Aorta (tissue), 5 donors: ENCODE results near the gene LIX1L. TPM values are rescaled to one million over a fixed set of nuclear protein-coding genes. Genes with fewer than 3 reads are reported as not detected.

Source experiments
- ATAC-seq: fragments of 200-7000 bp; cut with Tn5 transposase; one replicate; pipeline ENCODE4 v1.9.1; 2022; ENCODE audit warnings: moderate library complexity; ENCODE audit not compliant: low FRiP score
- DNase-seq, 2 donors: peaks; one replicate each; pipeline ENCODE4 v3.0.0-alpha.2; 2020
- H3K27ac ChIP-seq, 2 donors: one replicate each; pipeline ENCODE4 v1.5.1; 2013; ENCODE audit warnings: low read length in 2 of 2, mild to moderate bottlenecking in 2 of 2, moderate library complexity in 2 of 2, control low read depth in 1 of 2, inconsistent platforms in 1 of 2, low read depth in 1 of 2
- H3K27me3 ChIP-seq, 2 donors: one replicate each; pipeline ENCODE4 v1.6.1; 2013; ENCODE audit warnings: control low read depth in 1 of 2, low read length in 1 of 2, mild to moderate bottlenecking in 1 of 2, moderate library complexity in 1 of 2; ENCODE audit not compliant: insufficient read depth in 2 of 2, control insufficient read depth in 1 of 2
- H3K36me3 ChIP-seq, 2 donors: one replicate each; pipeline ENCODE4 v1.6.1; 2013; ENCODE audit warnings: control low read depth in 1 of 2, low read length in 1 of 2, mild to moderate bottlenecking in 1 of 2; ENCODE audit not compliant: insufficient read depth in 2 of 2, control insufficient read depth in 1 of 2
- H3K4me1 ChIP-seq, 2 donors: one replicate each; pipeline ENCODE4 v1.6.1; 2013; ENCODE audit warnings: low read length in 2 of 2, control low read depth in 1 of 2, mild to moderate bottlenecking in 1 of 2, moderate library complexity in 1 of 2; ENCODE audit not compliant: insufficient read depth in 2 of 2, control insufficient read depth in 1 of 2
- H3K4me3 ChIP-seq, 2 donors: one replicate each; pipeline ENCODE4 v1.5.1; 2013; ENCODE audit warnings: low read length in 2 of 2, control low read depth in 1 of 2, mild to moderate bottlenecking in 1 of 2
- H3K9me3 ChIP-seq: one replicate; pipeline ENCODE4 v1.6.1; 2013; ENCODE audit warnings: mild to moderate bottlenecking, low read length; ENCODE audit not compliant: control insufficient read depth
- WGBS, 2 donors: extraction: QIAGEN DNeasy Blood & Tissue Kit; methylation state at CpG; one replicate each; pipeline ENCODE4 v1.1.7; 2013; 5-methylcytosine and 5-hydroxymethylcytosine counted together
- intact Hi-C, 2 donors: fragments of 100-400 bp; cut with DNase I; formaldehyde crosslinking; loops; one replicate each; pipeline versions ENCODE4 v1.14.2 to v1.15.0; 2022
- polyA plus RNA-seq, 2 donors: library from polyadenylated mRNA; stranded (reverse); fragments of 200-250 nt; gene quantifications; one replicate each; pipeline ENCODE4 v1.2.3, GENCODE V29; 2013
- total RNA-seq, 2 donors: library from RNA; stranded (reverse); fragmentation: NEBNext Ultra II Directional; extraction: Animal tissue kit (Norgen Biotek cat#: 25700); gene quantifications; one replicate each; pipeline ENCODE4 v1.2.1, GENCODE V29; 2021
- donor health status: healthy with polysubstance abuse.
- donor health status: Bipolar disorder and iron deficiency.
- donor health status: DM: no; HTN: no; CAD: no.
- donor health status: DM: no; HTN: no; CAD: no.
- donor health status: DM: yes; HTN: yes; CAD: no.

LIX1L gene
- total and polyA plus RNA-seq, 4 donors: 18.0 to 60.0 (median 41.3) TPM

- Histone ChIP-seq H3K36me3 (no peaks in the 10 kb centered on the region), H3K4me3 (no peak overlapping the region), H3K9me3 (no peaks in the 10 kb centered on the region), H3K4me1 (peaks cover 6 to 14% of the 10 kb centered on the region in 2 donors), H3K27me3 (no peaks in the 10 kb centered on the region), H3K27ac (peak overlapping the region; percentile 80 to 95)
- ATAC-seq (no peak), DNase-seq (no peak)
- WGBS, 2 donors: 87 to 88% methylated on average over 1 of the region's 1 CpG
- intact Hi-C loops: no loop called here
Measured at GRCh38 chr1:145980457-145980994, 22.7 kb upstream of the LIX1L start.

- intact Hi-C loops: loop anchor here in 1 of 2 donors (2.0 kb wide), 1 partner anchor 27 kb away; no protein-coding TSS in a partner anchor
- DNase-seq (peak in 1 of 2 donors; percentile 63), ATAC-seq (peak; percentile 2)
- WGBS, 2 donors: 19 to 23% methylated on average over 7 of the region's 7 CpGs
- Histone ChIP-seq H3K27ac (peak overlapping the region; percentile 91 to 100), H3K27me3 (no peaks in the 10 kb centered on the region), H3K4me3 (no peak overlapping the region), H3K9me3 (no peaks in the 10 kb centered on the region), H3K36me3 (peaks cover 0 to 2% of the 10 kb centered on the region in 2 donors), H3K4me1 (peaks cover 6 to 14% of the 10 kb centered on the region in 2 donors)
Measured at GRCh38 chr1:145979746-145980456, 22.1 kb upstream of the LIX1L start.

- 4 to 5% methylated on average over 9 of the region's 9 CpGs for WGBS, 2 donors
- H3K27me3 ChIP-seq: no peaks in the 10 kb centered on the region
- peaks cover 0 to 2% of the 10 kb centered on the region in 2 donors for H3K36me3 ChIP-seq
- peak; percentile 95 for ATAC-seq
- intact Hi-C loops: loop anchor here in 1 of 2 donors (2.0 kb wide), 1 partner anchor 28 kb away; no protein-coding TSS in a partner anchor
- H3K27ac ChIP-seq: peak overlapping the region; percentile 91 to 100
- DNase-seq: peak; percentile 92 to 95
- H3K4me1 ChIP-seq: peaks cover 6 to 14% of the 10 kb centered on the region in 2 donors
- H3K4me3 ChIP-seq: no peak overlapping the region
- no peaks in the 10 kb centered on the region for H3K9me3 ChIP-seq
Measured at GRCh38 chr1:145978854-145979745, 21.3 kb upstream of the LIX1L start.

GRCh38 chr1:145978471-145978853, 20.6 kb upstream of the LIX1L start:
- H3K36me3 ChIP-seq: peaks cover 0 to 2% of the 10 kb centered on the region in 2 donors
- H3K4me1 ChIP-seq: peaks cover 6 to 14% of the 10 kb centered on the region in 2 donors
- no peak overlapping the region for H3K4me3 ChIP-seq
- peak overlapping the region; percentile 88 to 100 for H3K27ac ChIP-seq
- intact Hi-C loops: loop anchor here in 1 of 2 donors (2.0 kb wide), 1 partner anchor 28 kb away; no protein-coding TSS in a partner anchor
- no peaks in the 10 kb centered on the region for H3K27me3 ChIP-seq
- ATAC-seq: no peak
- no peak for DNase-seq
- H3K9me3 ChIP-seq: no peaks in the 10 kb centered on the region

GRCh38 chr1:145977486-145978470, 20.0 kb upstream of the LIX1L start:
- WGBS, 2 donors: 15% methylated on average over 9 of the region's 9 CpGs
- H3K9me3 ChIP-seq: no peaks in the 10 kb centered on the region
- H3K27ac ChIP-seq: peak overlapping the region; percentile 88 to 96
- H3K4me1 ChIP-seq: peaks cover 6 to 14% of the 10 kb centered on the region in 2 donors
- DNase-seq (peak; percentile 82), ATAC-seq (peak; percentile 71)
- intact Hi-C loops: loop anchor here (1.0 to 2.0 kb wide), 2 partner anchors 29 to 30 kb away; no protein-coding TSS in a partner anchor
- H3K36me3 ChIP-seq: peaks cover 0 to 2% of the 10 kb centered on the region in 2 donors
- no peak overlapping the region for H3K4me3 ChIP-seq
- H3K27me3 ChIP-seq: no peaks in the 10 kb centered on the region

GRCh38 chr1:145977016-145977415, 19.2 kb upstream of the LIX1L start:
- no peak for DNase-seq
- Histone ChIP-seq H3K9me3 (no peaks in the 10 kb centered on the region), H3K4me3 (no peak overlapping the region), H3K36me3 (peaks cover 0 to 2% of the 10 kb centered on the region in 2 donors), H3K27ac (peak overlapping the region in 1 of 2 donors; percentile 29), H3K27me3 (no peaks in the 10 kb centered on the region), H3K4me1 (peaks cover 5 to 14% of the 10 kb centered on the region in 2 donors)
- intact Hi-C loops: loop anchor here in 1 of 2 donors (1.0 kb wide), 1 partner anchor 30 kb away; no protein-coding TSS in a partner anchor
- 76 to 77% methylated on average over 5 of the region's 5 CpGs for WGBS, 2 donors
- no peak for ATAC-seq

GRCh38 chr1:145975216-145975615, 17.4 kb upstream of the LIX1L start:
- H3K4me3 ChIP-seq: no peak overlapping the region
- H3K9me3 ChIP-seq: no peaks in the 10 kb centered on the region
- no peaks in the 10 kb centered on the region for H3K27me3 ChIP-seq
- no peak overlapping the region for H3K27ac ChIP-seq
- intact Hi-C loops: no loop called here
- ATAC-seq (no peak), DNase-seq (no peak)
- peaks cover 3 to 8% of the 10 kb centered on the region in 2 donors for H3K4me1 ChIP-seq
- peaks cover 0 to 2% of the 10 kb centered on the region in 2 donors for H3K36me3 ChIP-seq
- WGBS, 2 donors: 71 to 78% methylated on average over 4 of the region's 4 CpGs
